Mucosa of rectum (tissue), 2 donors: ENCODE data around the gene MACROD2.

Source experiments
- H3K27ac ChIP-seq, 2 donors: one replicate each; pipeline ENCODE4 v1.7.0; 2013; ENCODE audit warnings: inconsistent platforms in 2 of 2, low read depth in 2 of 2, low read length in 2 of 2
- H3K27me3 ChIP-seq, 2 donors: one replicate each; pipeline ENCODE4 v1.7.0; 2013; ENCODE audit warnings: low read length in 2 of 2; ENCODE audit not compliant: control insufficient read depth in 2 of 2, insufficient read depth in 2 of 2
- H3K36me3 ChIP-seq, 2 donors: one replicate each; pipeline ENCODE4 v1.7.0; 2013; ENCODE audit warnings: low read length in 2 of 2; ENCODE audit not compliant: control insufficient read depth in 2 of 2, insufficient read depth in 2 of 2
- H3K4me1 ChIP-seq, 2 donors: one replicate each; pipeline ENCODE4 v1.7.0; 2013; ENCODE audit warnings: low read length in 2 of 2, mild to moderate bottlenecking in 1 of 2; ENCODE audit not compliant: control insufficient read depth in 2 of 2, insufficient read depth in 2 of 2
- H3K4me3 ChIP-seq, 2 donors: one replicate each; pipeline ENCODE4 v1.7.0; 2013; ENCODE audit warnings: low read length in 2 of 2
- H3K9ac ChIP-seq, 2 donors: one replicate each; pipeline ENCODE4 v1.7.0; 2013; ENCODE audit warnings: low read length in 2 of 2, low read depth in 1 of 2, mild to moderate bottlenecking in 1 of 2
- H3K9me3 ChIP-seq, 2 donors: one replicate each; pipeline ENCODE4 v1.7.0; 2013; ENCODE audit warnings: low read length in 2 of 2; ENCODE audit not compliant: control insufficient read depth in 2 of 2
- donor health status: healthy.
- donor health status: Normal muscosa, but diverticular disease.

Gene MACROD2

GRCh38 chr20:15740046-15740775 is 1744.9 kb downstream of the MACROD2 start:
- H3K9ac ChIP-seq = no peak overlapping the region
- no peak overlapping the region for H3K27ac ChIP-seq

DNA sequence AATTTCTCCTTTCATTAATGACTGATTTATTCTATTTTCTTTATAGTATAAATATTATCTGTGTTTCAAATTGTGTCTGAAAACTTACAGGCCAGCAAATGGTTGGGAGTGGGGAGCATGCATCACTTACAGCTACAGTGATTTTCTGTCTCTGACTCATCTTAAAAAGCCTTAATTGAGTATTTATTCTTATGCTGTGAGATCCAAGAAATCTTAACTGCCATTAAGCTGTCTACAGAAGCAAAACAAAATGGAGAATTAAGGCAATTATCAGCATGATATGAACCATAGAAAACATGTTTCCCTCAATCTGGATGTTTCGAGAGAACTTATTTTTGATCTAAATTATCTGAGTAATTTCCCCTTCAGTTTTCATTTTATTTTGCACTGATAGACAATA is 1746.8 kb downstream of the MACROD2 start:
- Histone ChIP-seq H3K9ac (no peak overlapping the region), H3K27ac (no peak overlapping the region), H3K9me3 (no peaks in the 10 kb centered on the region), H3K36me3 (no peaks in the 10 kb centered on the region), H3K27me3 (no peaks in the 10 kb centered on the region), H3K4me1 (no peaks in the 10 kb centered on the region), H3K4me3 (no peak overlapping the region)

More at GRCh38 chr20:15740046-15740775, 1744.9 kb downstream of the MACROD2 start:
- H3K4me1 ChIP-seq = no peaks in the 10 kb centered on the region
- no peaks in the 10 kb centered on the region for H3K36me3 ChIP-seq
- no peaks in the 10 kb centered on the region for H3K9me3 ChIP-seq
- no peak overlapping the region for H3K4me3 ChIP-seq
- H3K27me3 ChIP-seq = no peaks in the 10 kb centered on the region

DNA sequence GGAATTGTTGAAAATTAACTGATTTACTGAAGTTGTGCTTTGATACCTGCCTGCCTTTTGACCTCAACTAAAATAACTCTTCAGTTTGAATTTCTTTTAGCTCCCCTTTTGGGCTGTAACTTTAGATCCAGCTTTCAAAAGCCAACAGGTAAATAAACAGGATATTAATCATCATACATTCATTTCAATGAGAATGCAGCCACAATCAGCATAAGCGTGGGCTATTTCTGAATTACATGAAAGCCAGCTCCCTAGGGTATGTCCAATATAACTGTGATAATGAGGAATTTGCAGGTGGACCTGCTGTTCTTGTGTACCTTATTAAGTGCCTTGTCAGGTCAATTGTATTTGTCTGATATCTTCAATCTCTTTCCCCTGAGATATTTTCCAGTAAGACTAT is 1747.3 kb downstream of the MACROD2 start:
- Histone ChIP-seq H3K4me3 (no peak overlapping the region), H3K9ac (no peak overlapping the region), H3K36me3 (no peaks in the 10 kb centered on the region), H3K27ac (no peak overlapping the region), H3K4me1 (no peaks in the 10 kb centered on the region), H3K9me3 (no peaks in the 10 kb centered on the region), H3K27me3 (no peaks in the 10 kb centered on the region)

GRCh38 chr20:15756002-15756753 is 1760.9 kb downstream of the MACROD2 start:
- Histone ChIP-seq H3K4me1 (no peaks in the 10 kb centered on the region), H3K9ac (no peak overlapping the region), H3K36me3 (no peaks in the 10 kb centered on the region), H3K9me3 (no peaks in the 10 kb centered on the region), H3K4me3 (no peak overlapping the region), H3K27me3 (no peaks in the 10 kb centered on the region), H3K27ac (no peak overlapping the region)

- no peak overlapping the region for H3K9ac ChIP-seq
- H3K9me3 ChIP-seq = no peaks in the 10 kb centered on the region
- H3K27ac ChIP-seq = no peak overlapping the region
- no peaks in the 10 kb centered on the region for H3K36me3 ChIP-seq
- H3K4me1 ChIP-seq = no peaks in the 10 kb centered on the region
- H3K27me3 ChIP-seq = no peaks in the 10 kb centered on the region
- H3K4me3 ChIP-seq = no peak overlapping the region
Measured at GRCh38 chr20:15756754-15757115, 1761.4 kb downstream of the MACROD2 start.

- H3K4me1 ChIP-seq = no peaks in the 10 kb centered on the region
- H3K27me3 ChIP-seq = no peaks in the 10 kb centered on the region
- no peak overlapping the region for H3K4me3 ChIP-seq
- no peak overlapping the region for H3K27ac ChIP-seq
- H3K9ac ChIP-seq = no peak overlapping the region
- H3K9me3 ChIP-seq = no peaks in the 10 kb centered on the region
- no peaks in the 10 kb centered on the region for H3K36me3 ChIP-seq
Measured at GRCh38 chr20:15759594-15759993, 1764.3 kb downstream of the MACROD2 start.

DNA sequence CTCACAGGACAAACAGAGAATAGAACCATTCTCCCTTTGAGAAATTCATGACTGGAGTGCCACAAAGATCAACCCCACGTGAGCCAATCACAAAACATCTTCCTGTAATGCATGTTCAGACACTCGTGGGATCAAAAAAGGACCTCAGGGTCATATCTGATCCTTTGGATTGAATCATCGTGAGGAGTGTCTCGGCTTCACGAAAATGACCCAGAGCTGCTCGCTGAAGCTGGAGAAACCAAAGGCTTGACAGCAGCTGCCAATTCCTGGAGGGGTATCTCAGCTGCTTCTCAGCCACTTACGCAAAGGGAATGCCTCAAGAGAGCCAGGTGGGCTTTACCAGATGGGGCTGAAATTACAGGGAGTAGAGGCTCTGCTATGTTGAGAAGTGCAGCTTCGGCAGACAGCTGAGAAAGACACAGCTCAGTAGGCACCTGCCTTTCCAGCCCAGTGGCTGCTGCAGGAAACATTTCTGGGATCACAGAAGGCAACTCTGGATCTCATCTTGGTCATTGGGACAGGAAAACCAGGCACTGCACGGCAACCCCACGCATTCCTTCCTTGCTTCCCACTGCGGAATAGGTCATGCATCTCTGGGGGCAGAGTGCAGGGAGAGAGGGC is 1764.8 kb downstream of the MACROD2 start:
- no peak overlapping the region for H3K27ac ChIP-seq
- H3K4me1 ChIP-seq = no peaks in the 10 kb centered on the region
- no peaks in the 10 kb centered on the region for H3K9me3 ChIP-seq
- no peak overlapping the region for H3K9ac ChIP-seq
- no peaks in the 10 kb centered on the region for H3K36me3 ChIP-seq
- H3K4me3 ChIP-seq = no peak overlapping the region
- H3K27me3 ChIP-seq = no peaks in the 10 kb centered on the region

- no peak overlapping the region for H3K9ac ChIP-seq
- no peak overlapping the region for H3K4me3 ChIP-seq
- no peaks in the 10 kb centered on the region for H3K27me3 ChIP-seq
- H3K4me1 ChIP-seq = no peaks in the 10 kb centered on the region
- H3K9me3 ChIP-seq = no peaks in the 10 kb centered on the region
- H3K36me3 ChIP-seq = no peaks in the 10 kb centered on the region
- no peak overlapping the region for H3K27ac ChIP-seq
Measured at GRCh38 chr20:15763366-15763765, 1768.0 kb downstream of the MACROD2 start.

DNA sequence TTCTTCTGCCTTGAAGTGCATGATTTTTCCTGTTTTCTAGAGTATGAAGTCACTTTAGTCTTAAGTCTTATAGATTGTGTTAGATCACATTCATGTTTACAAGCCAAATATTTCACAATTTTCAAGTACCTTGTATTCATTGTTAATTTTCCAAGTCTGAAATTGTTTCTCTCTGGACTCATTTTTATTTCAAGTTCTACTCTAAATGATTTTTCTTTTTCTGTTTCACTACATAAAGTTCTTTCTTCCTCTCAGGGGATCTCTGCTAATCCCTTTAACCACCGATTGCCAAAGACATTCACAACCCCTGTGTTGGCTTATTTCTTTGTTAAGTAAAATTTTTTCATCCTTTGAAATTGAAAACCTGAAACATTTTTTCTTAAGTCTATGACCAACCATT is 1772.3 kb downstream of the MACROD2 start:
- no peaks in the 10 kb centered on the region for H3K36me3 ChIP-seq
- H3K27ac ChIP-seq = no peak overlapping the region
- H3K4me1 ChIP-seq = no peaks in the 10 kb centered on the region
- H3K9me3 ChIP-seq = no peaks in the 10 kb centered on the region
- no peaks in the 10 kb centered on the region for H3K27me3 ChIP-seq
- H3K4me3 ChIP-seq = no peak overlapping the region
- H3K9ac ChIP-seq = no peak overlapping the region

- Histone ChIP-seq H3K27ac (no peak overlapping the region), H3K4me3 (no peak overlapping the region), H3K9me3 (no peaks in the 10 kb centered on the region), H3K9ac (no peak overlapping the region), H3K4me1 (no peaks in the 10 kb centered on the region), H3K27me3 (no peaks in the 10 kb centered on the region), H3K36me3 (no peaks in the 10 kb centered on the region)
Measured at GRCh38 chr20:15767999-15768741, 1772.9 kb downstream of the MACROD2 start.
